A673 (cell line): ENCODE data around the gene RPTOR. TPM values are rescaled to one million over a fixed set of nuclear protein-coding genes. Genes with fewer than 3 reads are reported as not detected.

ENCODE experiments used
- BruUV-seq: library from RNA; stranded (reverse); fragments of 400-500 nt; replicated peaks from 2 replicates; lab custom pipeline; 2021; lab: Mats Ljungman, UMichigan
- CTCF ChIA-PET: fragments of 300-600 bp; sonication (Branson Sonifier 250); formaldehyde crosslinking; loops from one replicate; lab custom pipeline; 2022; ENCODE audit warnings: antibody characterized with exemption; lab: Charles Lee
- POLR2A ChIA-PET: fragments of 300-600 bp; sonication (Branson Sonifier 250); formaldehyde crosslinking; loops from one replicate; lab custom pipeline; 2022; ENCODE audit warnings: antibody characterized with exemption; ENCODE audit not compliant: low non-redundant PET; lab: Charles Lee
- DNase-seq: peaks from one replicate; pipeline ENCODE4 v3.0.0-alpha.2; 2015; ENCODE audit warnings: low spot score
- H3K27ac ChIP-seq: fragments of 200-600 bp; sonication (generic); 2 replicates; pipeline ENCODE4 v1.5.1; 2016; ENCODE audit warnings: mixed run types, low read depth, mild to moderate bottlenecking, mixed read lengths, antibody characterized with exemption, low read length; ENCODE audit not compliant: poor library complexity, severe bottlenecking
- H3K27me3 ChIP-seq: fragments of 200-600 bp; sonication (generic); replicated peaks from 2 replicates; pipeline ENCODE4 v1.6.1; 2017; ENCODE audit warnings: mixed run types, low read depth, mild to moderate bottlenecking, mixed read lengths, antibody characterized with exemption, low read length; ENCODE audit not compliant: insufficient read depth, poor library complexity
- H3K36me3 ChIP-seq: fragments of 200-600 bp; sonication (generic); 2 replicates; pipeline ENCODE4 v1.6.1; 2016; ENCODE audit warnings: mixed run types, mild to moderate bottlenecking, mixed read lengths, antibody characterized with exemption, low read length; ENCODE audit not compliant: insufficient read depth, poor library complexity, severe bottlenecking
- H3K4me1 ChIP-seq: fragments of 200-600 bp; sonication (generic); 2 replicates; pipeline ENCODE4 v1.6.1; 2017; ENCODE audit warnings: mixed run types, mild to moderate bottlenecking, mixed read lengths, antibody characterized with exemption, low read length; ENCODE audit not compliant: insufficient read depth, poor library complexity, severe bottlenecking
- H3K4me3 ChIP-seq: fragments of 200-600 bp; sonication (generic); 2 replicates; pipeline ENCODE4 v1.5.1; 2016; ENCODE audit warnings: low read depth, mixed run types, mild to moderate bottlenecking, mixed read lengths, low read length; ENCODE audit not compliant: poor library complexity, severe bottlenecking
- H3K9me3 ChIP-seq: fragments of 200-600 bp; sonication (generic); 2 replicates; pipeline ENCODE4 v1.6.1; 2016; ENCODE audit warnings: mixed run types, low read depth, mild to moderate bottlenecking, mixed read lengths, antibody characterized with exemption, low read length; ENCODE audit not compliant: poor library complexity, severe bottlenecking
- EZH2 ChIP-seq: fragments of 200-600 bp; sonication (generic); IDR thresholded peaks from 2 replicates; pipeline ENCODE4 v1.6.1; 2017; ENCODE audit warnings: borderline replicate concordance, low read depth, mild to moderate bottlenecking, mixed read lengths, antibody characterized with exemption, low read length; ENCODE audit not compliant: poor library complexity, severe bottlenecking
- intact Hi-C: fragments of 100-400 bp; cut with micrococcal nuclease; formaldehyde crosslinking; loops from one replicate; pipeline ENCODE4 v1.10.0; 2022; ENCODE audit not compliant: unreplicated experiment
- total RNA-seq: library from RNA; stranded (reverse); gene quantifications from 2 replicates; pipeline ENCODE4 v1.2.3, GENCODE V29; 2021
- TF ChIP-seq, protein P1 (sequence below): fragments of 300-800, 200-600 bp; sonication (generic); conservative IDR thresholded peaks from 2 replicates; pipeline ENCODE4 v1.5.1; 2017; ENCODE audit warnings: low read depth, mild to moderate bottlenecking, antibody characterized with exemption, low read length, moderate library complexity, mixed read lengths

RPTOR gene
- total RNA-seq, 1 experiment from 2014 or later = 55.2 TPM

DNA sequence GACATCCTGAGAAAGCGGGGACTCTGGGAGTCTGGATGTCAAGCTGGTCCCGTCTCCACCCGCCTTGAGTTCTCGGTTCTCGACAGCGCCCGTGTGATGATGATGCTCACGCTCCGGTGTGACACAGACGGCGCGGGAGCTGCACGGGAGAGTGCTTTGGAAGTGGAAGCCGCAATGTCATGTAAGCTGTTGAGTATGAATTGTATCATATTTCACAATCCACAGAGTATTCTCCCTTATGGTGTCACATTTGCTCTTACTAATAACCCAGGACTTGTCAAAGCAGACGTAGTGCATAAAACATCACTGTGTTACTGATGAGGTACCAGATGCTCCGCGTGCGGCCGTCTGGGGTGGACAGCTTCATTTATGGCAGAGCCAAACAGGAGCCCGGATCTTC is 229.5 kb downstream of the RPTOR start:
- BruUV-seq = no TSS peak
- ChIA-PET CTCF (no interaction called here), POLR2A (no interaction called here)
- H3K36me3 ChIP-seq = no peaks in the 10 kb centered on the region
- intact Hi-C loops = no loop called here
- no peaks in the 10 kb centered on the region for H3K27me3 ChIP-seq
- DNase-seq = no peak
- no peaks in the 10 kb centered on the region for H3K9me3 ChIP-seq
- H3K4me1 ChIP-seq = peaks cover 10% of the 10 kb centered on the region
- no peak overlapping the region for H3K27ac ChIP-seq
- TF ChIP-seq, protein P1, sequence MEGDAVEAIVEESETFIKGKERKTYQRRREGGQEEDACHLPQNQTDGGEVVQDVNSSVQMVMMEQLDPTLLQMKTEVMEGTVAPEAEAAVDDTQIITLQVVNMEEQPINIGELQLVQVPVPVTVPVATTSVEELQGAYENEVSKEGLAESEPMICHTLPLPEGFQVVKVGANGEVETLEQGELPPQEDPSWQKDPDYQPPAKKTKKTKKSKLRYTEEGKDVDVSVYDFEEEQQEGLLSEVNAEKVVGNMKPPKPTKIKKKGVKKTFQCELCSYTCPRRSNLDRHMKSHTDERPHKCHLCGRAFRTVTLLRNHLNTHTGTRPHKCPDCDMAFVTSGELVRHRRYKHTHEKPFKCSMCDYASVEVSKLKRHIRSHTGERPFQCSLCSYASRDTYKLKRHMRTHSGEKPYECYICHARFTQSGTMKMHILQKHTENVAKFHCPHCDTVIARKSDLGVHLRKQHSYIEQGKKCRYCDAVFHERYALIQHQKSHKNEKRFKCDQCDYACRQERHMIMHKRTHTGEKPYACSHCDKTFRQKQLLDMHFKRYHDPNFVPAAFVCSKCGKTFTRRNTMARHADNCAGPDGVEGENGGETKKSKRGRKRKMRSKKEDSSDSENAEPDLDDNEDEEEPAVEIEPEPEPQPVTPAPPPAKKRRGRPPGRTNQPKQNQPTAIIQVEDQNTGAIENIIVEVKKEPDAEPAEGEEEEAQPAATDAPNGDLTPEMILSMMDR = no peak
- TF ChIP-seq EZH2 = no peak
- no peak overlapping the region for H3K4me3 ChIP-seq

DNA sequence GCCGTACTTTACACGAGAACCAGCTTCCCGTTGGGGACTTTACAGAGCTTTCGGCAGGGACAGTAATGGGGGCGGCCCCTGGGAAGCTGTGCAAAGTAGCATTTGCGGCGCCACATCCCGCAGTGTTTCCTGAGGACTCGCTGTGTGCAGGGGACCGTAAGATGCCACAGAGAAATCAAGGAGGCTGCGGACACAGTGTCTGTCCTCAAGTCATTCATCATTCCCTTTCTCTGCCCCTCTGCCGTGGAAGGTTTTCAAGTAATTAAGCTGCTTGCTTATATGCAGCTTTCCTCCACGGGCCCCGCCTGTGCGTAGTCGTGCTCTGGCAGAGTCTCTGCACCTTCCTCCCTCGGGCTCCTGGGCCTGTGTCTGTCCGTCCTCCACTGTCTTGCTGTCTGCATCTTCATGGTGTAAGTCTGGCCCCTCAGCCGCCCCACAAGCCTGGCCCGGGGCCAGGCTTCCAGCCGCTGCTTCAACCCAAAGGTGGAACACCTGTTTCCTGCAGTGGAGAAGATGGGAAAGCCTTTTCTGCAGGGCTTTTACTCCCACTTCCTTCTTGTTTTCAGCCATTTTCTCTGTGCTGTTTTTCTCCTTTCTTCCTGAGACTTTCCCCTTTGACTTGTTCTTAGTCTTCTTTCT is 230.1 kb downstream of the RPTOR start:
- DNase-seq = no peak
- Histone ChIP-seq H3K9me3 (no peaks in the 10 kb centered on the region), H3K36me3 (no peaks in the 10 kb centered on the region), H3K27me3 (no peaks in the 10 kb centered on the region), H3K27ac (no peak overlapping the region), H3K4me3 (no peak overlapping the region), H3K4me1 (peaks cover 12% of the 10 kb centered on the region)
- intact Hi-C loops = no loop called here
- BruUV-seq = no TSS peak
- no peak for TF ChIP-seq EZH2
- TF ChIP-seq, protein P1 = no peak
- POLR2A ChIA-PET = no interaction called here
- CTCF ChIA-PET = no interaction called here

DNA sequence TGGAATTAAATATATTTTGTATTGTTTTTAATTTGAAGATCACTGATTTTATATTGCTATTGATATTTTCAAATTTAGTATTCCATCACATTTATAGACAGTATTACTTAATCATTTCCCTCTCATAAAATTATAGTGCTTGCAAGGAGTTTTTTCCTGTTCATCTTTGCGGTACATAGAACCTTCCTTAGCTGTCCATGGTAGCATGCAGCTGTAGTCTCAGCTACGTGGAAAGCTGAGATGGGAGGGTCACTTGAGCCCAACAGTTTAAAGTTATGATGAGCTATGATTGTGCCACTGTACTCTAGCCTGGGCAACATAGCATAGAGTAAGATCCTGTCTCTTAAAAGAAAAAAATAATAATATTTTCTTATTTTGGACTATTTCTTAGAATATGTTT is 231.2 kb downstream of the RPTOR start:
- H3K4me3 ChIP-seq = no peak overlapping the region
- TF ChIP-seq EZH2 = no peak
- TF ChIP-seq, protein P1 = no peak
- no peak overlapping the region for H3K27ac ChIP-seq
- H3K4me1 ChIP-seq = peaks cover 23% of the 10 kb centered on the region
- POLR2A ChIA-PET = no interaction called here
- no peaks in the 10 kb centered on the region for H3K36me3 ChIP-seq
- no peaks in the 10 kb centered on the region for H3K27me3 ChIP-seq
- CTCF ChIA-PET = no interaction called here
- no peak for DNase-seq
- no peaks in the 10 kb centered on the region for H3K9me3 ChIP-seq
- no TSS peak for BruUV-seq
- intact Hi-C loops = no loop called here
